A549 treated with RU486 at 1 μM for 4 hours (cell line): ENCODE data around the gene CHMP6. TPM values are rescaled to one million over a fixed set of nuclear protein-coding genes. Genes with fewer than 3 reads are reported as not detected.

Experiments
- total RNA-seq: library from RNA; stranded (reverse); fragments of 200-300 nt; extraction: Qiagen RNA extraction; gene quantifications from 5 replicates; pipeline ENCODE4 v1.2.3, GENCODE V29; 2022; ENCODE audit warnings: low read depth

Gene CHMP6
- total RNA-seq = 26.8 to 38.5 TPM (median 31.5 TPM) in 5 replicates

GRCh38 chr17:80991645-80992076 is at the start of gene CHMP6:
TSS of gene CHMP6 (plus strand) at chr17:80991841. CDS start at chr17:80991919, 78 bp downstream.

DNA sequence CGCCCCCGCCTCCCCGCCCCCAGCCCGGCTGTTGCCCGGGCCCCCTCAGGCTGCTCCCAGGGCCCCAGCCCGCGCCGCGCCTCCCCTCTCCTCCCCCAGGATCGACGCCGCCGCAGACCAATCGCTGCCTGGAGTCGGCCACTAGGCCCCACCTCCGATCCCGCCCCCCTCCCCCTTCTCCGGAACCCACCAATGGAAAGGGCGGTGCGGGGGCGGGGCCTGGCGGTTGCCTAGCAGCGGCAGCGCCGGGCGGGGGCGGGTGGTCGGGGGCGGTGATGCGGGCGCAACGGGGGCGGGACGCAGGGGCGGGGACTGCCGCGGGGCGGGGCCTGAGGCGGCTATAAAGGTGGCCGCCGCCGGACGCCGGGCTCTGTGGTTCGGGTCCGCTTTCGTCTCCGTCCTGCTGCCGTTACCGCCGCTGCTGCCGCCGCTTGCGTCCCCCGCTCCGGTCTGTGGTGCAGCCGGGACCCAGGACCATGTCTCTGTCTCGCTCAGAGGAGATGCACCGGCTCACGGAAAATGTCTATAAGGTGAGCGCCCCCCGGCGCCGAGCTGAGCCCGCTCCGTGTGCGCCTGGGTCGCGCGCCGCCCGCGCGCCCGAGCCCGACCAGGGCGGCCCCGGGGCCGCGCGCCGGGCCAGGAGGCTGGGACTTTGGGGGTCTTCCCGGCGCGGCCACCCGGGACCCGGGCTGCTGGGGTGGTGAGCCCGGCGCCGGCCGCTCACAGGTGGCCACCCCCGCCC is 43.3 kb downstream of the CHMP6 start, which contains the start of gene BAIAP2:
Gene BAIAP2 (plus strand): TSS at position 373 of the 742 bp plus-strand sequence. CDS start 104 bp downstream, at position 477.

Other genes with a start within 250 kb of the CHMP6 start
- gene BAIAP2, start 43.3 kb downstream of the CHMP6 start, total RNA-seq = 49.9 to 65.3 TPM (median 62.4 TPM) in 5 replicates
- not detected in 5 replicates for gene PVALEF, start 173.7 kb downstream of the CHMP6 start, total RNA-seq
- 0.34 to 0.81 TPM (median 0.54 TPM) in 5 replicates for gene AATK, start 174.4 kb downstream of the CHMP6 start, total RNA-seq
- 5.9 to 10.7 TPM (median 8.1 TPM) in 5 replicates for gene CEP131, start 231.1 kb downstream of the CHMP6 start, total RNA-seq
- 15.4 to 29.9 TPM (median 24.0 TPM) in 5 replicates for gene TEPSIN, start 247.2 kb downstream of the CHMP6 start, total RNA-seq
- 107 to 254 TPM (median 220 TPM) in 5 replicates for gene NDUFAF8, start 247.5 kb downstream of the CHMP6 start, total RNA-seq